HG02973 (cell line): ENCODE measurements around the gene CES5A.
"Not testable (repeated sequence)": the region's sequence is repeated elsewhere in the genome, so short reads cannot be mapped to it uniquely, and the experiment has no call there.

Experiments
- ATAC-seq: cut with Tn5 transposase; IDR thresholded peaks from one replicate; pipeline ENCODE4 v1.9.1; 2021; ENCODE audit warnings: moderate library complexity; ENCODE audit not compliant: unreplicated experiment

Gene CES5A

GRCh38 chr16:55876854-55877253 lies 1.7 kb upstream of the CES5A start:
- no peak for ATAC-seq

- ATAC-seq = no peak
These were observed 2.1 kb downstream of the CES5A start for GRCh38 chr16:55873122-55873521.

GRCh38 chr16:55872130-55872529 lies 3.0 kb downstream of the CES5A start:
- ATAC-seq = no peak

- no peak for ATAC-seq
These were observed 3.6 kb downstream of the CES5A start for GRCh38 chr16:55871411-55872038.

GRCh38 chr16:55868980-55869379 lies 6.2 kb downstream of the CES5A start:
- no peak for ATAC-seq

- no peak for ATAC-seq
These were observed 7.0 kb downstream of the CES5A start for GRCh38 chr16:55868137-55868536.

GRCh38 chr16:55861288-55861687 lies 13.9 kb downstream of the CES5A start:
- ATAC-seq = no peak

- not testable (repeated sequence) for ATAC-seq
These were observed 17.5 kb downstream of the CES5A start for GRCh38 chr16:55857650-55858049.

- ATAC-seq = no peak
These were observed 18.2 kb downstream of the CES5A start for GRCh38 chr16:55856950-55857349.

- ATAC-seq = no peak
These were observed 22.1 kb downstream of the CES5A start for GRCh38 chr16:55853114-55853513.

- no peak for ATAC-seq
These were observed 25.6 kb downstream of the CES5A start for GRCh38 chr16:55849536-55849935.

- ATAC-seq = no peak
These were observed 28.4 kb downstream of the CES5A start for GRCh38 chr16:55846598-55847346.

- ATAC-seq = no peak
These were observed 32.1 kb downstream of the CES5A start for GRCh38 chr16:55843105-55843395.

GRCh38 chr16:55842369-55843104 lies 32.6 kb downstream of the CES5A start:
- ATAC-seq = no peak

- no peak for ATAC-seq
These were observed 36.1 kb downstream of the CES5A start for GRCh38 chr16:55839115-55839514.

- ATAC-seq = no peak
These were observed 39.0 kb downstream of the CES5A start for GRCh38 chr16:55836158-55836611.

GRCh38 chr16:55835581-55835980 lies 39.6 kb downstream of the CES5A start:
- no peak for ATAC-seq

GRCh38 chr16:55835173-55835572 lies 40.0 kb downstream of the CES5A start:
- ATAC-seq = not testable (repeated sequence)

GRCh38 chr16:55834049-55834448 lies 41.1 kb downstream of the CES5A start:
- peak; percentile 92 for ATAC-seq

GRCh38 chr16:55832773-55833691 lies 42.1 kb downstream of the CES5A start, which contains the start of gene CES1:
TSS of gene CES1 (minus strand) at chr16:55833096. CDS start at chr16:55833055, 41 bp downstream.
- ATAC-seq = no peak

- no peak for ATAC-seq
These were observed 42.8 kb downstream of the CES5A start for GRCh38 chr16:55832425-55832772.
